Stimulated activated CD4-positive, alpha-beta T cell treated with anti-CD3 and anti-CD28 coated beads, Interleukin-2, amount 100 ng/mL, for 4 hours (primary cell): ENCODE data around the gene ASPM.
A peak's percentile ranks its signal among the peaks of the same experiment; 100 is the strongest.

ENCODE experiments used
- DNase-seq: peaks from one replicate; pipeline ENCODE4 v3.0.0-alpha.2; 2020; ENCODE audit warnings: low read depth

Gene ASPM

GRCh38 chr1:197146101-197147095, at the start of gene ASPM:
Gene ASPM (minus strand): TSS chr1:197146669. CDS start chr1:197146437, 232 bp downstream.
- peak; percentile 90 for DNase-seq

- no peak for DNase-seq
These were observed 48.6 kb upstream of the ASPM start for GRCh38 chr1:197195100-197195499.

- no peak for DNase-seq
These were observed 37.7 kb upstream of the ASPM start for GRCh38 chr1:197184190-197184589.

GRCh38 chr1:197183195-197183748, 36.8 kb upstream of the ASPM start:
- DNase-seq, result no peak

- no peak for DNase-seq
These were observed 36.2 kb upstream of the ASPM start for GRCh38 chr1:197182716-197183115.

GRCh38 chr1:197181982-197182381, 35.5 kb upstream of the ASPM start:
- no peak for DNase-seq

GRCh38 chr1:197180252-197180878, 33.9 kb upstream of the ASPM start:
- no peak for DNase-seq

GRCh38 chr1:197178998-197179397, 32.5 kb upstream of the ASPM start:
- DNase-seq, result no peak

GRCh38 chr1:197174818-197175217, 28.3 kb upstream of the ASPM start:
- DNase-seq, result no peak

GRCh38 chr1:197173571-197174507, 27.4 kb upstream of the ASPM start:
- no peak for DNase-seq

GRCh38 chr1:197171531-197171930, 25.1 kb upstream of the ASPM start:
- no peak for DNase-seq

- no peak for DNase-seq
These were observed 24.1 kb upstream of the ASPM start for GRCh38 chr1:197170538-197170937.

- DNase-seq, result no peak
These were observed 13.0 kb upstream of the ASPM start for GRCh38 chr1:197159461-197159860.

- no peak for DNase-seq
These were observed 10.2 kb upstream of the ASPM start for GRCh38 chr1:197156692-197157091.

- no peak for DNase-seq
These were observed 6.2 kb upstream of the ASPM start for GRCh38 chr1:197152662-197153061.

GRCh38 chr1:197151185-197151584, 4.7 kb upstream of the ASPM start:
- DNase-seq, result no peak

GRCh38 chr1:197150336-197151005, 4.0 kb upstream of the ASPM start:
- DNase-seq, result no peak

GRCh38 chr1:197149340-197149739, 2.9 kb upstream of the ASPM start:
- DNase-seq, result no peak

- no peak for DNase-seq
These were observed 934 bp downstream of the ASPM start for GRCh38 chr1:197145446-197146024.

- DNase-seq, result no peak
These were observed 1.7 kb downstream of the ASPM start for GRCh38 chr1:197144570-197145325.
